Measurements from ENCODE around the gene ZGPAT. TPM values are rescaled to one million over a fixed set of nuclear protein-coding genes. Genes with fewer than 3 reads are reported as not detected.
A peak's percentile ranks its signal among the peaks of the same experiment; 100 is the strongest.

Gene ZGPAT
- total and polyA plus RNA-seq, 2 of the 13 experiments (the other 11 are each of a cell fraction or from before 2014, with no cell fraction given) = 23.0 to 41.9 TPM

- 0 out of 2 replicates have a peak, but pooled peaks have one; percentile 7 for TF ChIP-seq ZNF672 (CRISPR knock-in tag; IDR thresholded peaks at IDR 0.05)
- TF ChIP-seq NCOA1 (CRISPR knock-in tag; IDR thresholded peaks at IDR 0.05) = peak; percentile 99
- TF ChIP-seq STAT6 (CRISPR knock-in tag; IDR thresholded peaks at IDR 0.05; ENCODE audit: borderline replicate concordance) = peak; percentile 22; the same call in 1 of the 2 replicates
- peak; percentile 60 for TF ChIP-seq ZNF629 (CRISPR knock-in tag; conservative IDR thresholded peaks at IDR 0.05)
- peak; percentile 99 for TF ChIP-seq ZNF563 (CRISPR knock-in tag; IDR thresholded peaks at IDR 0.05)
- TF ChIP-seq CAMTA2 (CRISPR knock-in tag; IDR thresholded peaks at IDR 0.05; ENCODE audit: borderline replicate concordance) = 0 out of 2 replicates have a peak, but pooled peaks have one; percentile 17
- peak; percentile 44; the same call in 1 of the 2 replicates for TF ChIP-seq MNT (IDR thresholded peaks at IDR 0.05)
- no peak for TF ChIP-seq ZUFSP (CRISPR knock-in tag; IDR thresholded peaks at IDR 0.05; ENCODE audit: borderline replicate concordance)
- peak; percentile 16; the same call in 1 of the 2 replicates for TF ChIP-seq ZNF350 (CRISPR knock-in tag; IDR thresholded peaks at IDR 0.05; ENCODE audit: borderline replicate concordance, low read depth)
- no peak for TF ChIP-seq HDAC6 (IDR thresholded peaks at IDR 0.05; ENCODE audit: low read depth, low read length)
- TF ChIP-seq MTF1 (CRISPR knock-in tag; IDR thresholded peaks at IDR 0.05) = peak; percentile 75
- TF ChIP-seq ZNF441 (CRISPR knock-in tag; IDR thresholded peaks at IDR 0.05; ENCODE audit: borderline replicate concordance) = peak; percentile 83; the same call in 1 of the 2 replicates
- TF ChIP-seq GZF1 (CRISPR knock-in tag; IDR thresholded peaks at IDR 0.05) = no peak; the same call in 1 of the 2 replicates
- TF ChIP-seq NFKB2 (CRISPR knock-in tag; IDR thresholded peaks at IDR 0.05; ENCODE audit: borderline replicate concordance) = peak; percentile 92
- peak; percentile 99 for TF ChIP-seq ZNF704 (CRISPR knock-in tag; IDR thresholded peaks at IDR 0.05; ENCODE audit: borderline replicate concordance)
- TF ChIP-seq ETS1 (CRISPR knock-in tag; IDR thresholded peaks at IDR 0.05) = peak; percentile 94
- peak; percentile 96 for TF ChIP-seq CCDC6 (CRISPR knock-in tag; IDR thresholded peaks at IDR 0.05)
- peak; percentile 81 for TF ChIP-seq SIN3B (IDR thresholded peaks at IDR 0.05; ENCODE audit: low read length)
- TF ChIP-seq SALL2 (CRISPR knock-in tag; IDR thresholded peaks at IDR 0.05) = peak; percentile 98
- no peak for TF ChIP-seq SP140L (CRISPR knock-in tag; IDR thresholded peaks at IDR 0.05; ENCODE audit: borderline replicate concordance)
- TF ChIP-seq KMT2B (CRISPR knock-in tag; IDR thresholded peaks at IDR 0.05) = peak; percentile 88
Observed at GRCh38 chr20:63707558-63708300, at the start of gene ZGPAT, which contains the start of gene ARFRP1 (continued).
